Mesothelial cell of epicardium (in vitro differentiated cells): Measurements from ENCODE around the gene PFKL. TPM values are rescaled to one million over a fixed set of nuclear protein-coding genes. Genes with fewer than 3 reads are reported as not detected.

Experiments
- DNase-seq, 2 experiments: peaks; one replicate each; pipeline ENCODE4 v3.0.0; 2021; ENCODE audit warnings: low spot score in 2 of 2; ENCODE audit not compliant: unreplicated experiment in 2 of 2
- H3K27ac Mint-ChIP-seq: 2 replicates; pipeline ENCODE4 v1.8.0; 2021; ENCODE audit warnings: mixed read lengths
- H3K27me3 Mint-ChIP-seq: 2 replicates; pipeline ENCODE4 v1.8.0; 2021; ENCODE audit warnings: low read depth, mixed read lengths
- H3K36me3 Mint-ChIP-seq: 2 replicates; pipeline ENCODE4 v1.8.0; 2021; ENCODE audit warnings: mixed read lengths
- H3K4me1 Mint-ChIP-seq: 2 replicates; pipeline ENCODE4 v1.8.0; 2021; ENCODE audit warnings: mixed read lengths
- H3K4me3 Mint-ChIP-seq: 2 replicates; pipeline ENCODE4 v1.8.0; 2021; ENCODE audit warnings: mild to moderate bottlenecking, moderate library complexity, mixed read lengths
- H3K9me3 Mint-ChIP-seq: 2 replicates; pipeline ENCODE4 v1.8.0; 2021; ENCODE audit warnings: mixed read lengths
- CTCF ChIP-seq: fragments of 200-600 bp; sonication (generic); IDR thresholded peaks from one replicate; pipeline ENCODE4 v1.5.0; 2021; ENCODE audit warnings: antibody characterized with exemption; ENCODE audit not compliant: unreplicated experiment
- total RNA-seq: library from RNA; stranded (reverse); gene quantifications from 3 replicates; pipeline ENCODE4 v1.2.1, GENCODE V29; 2021

The PFKL gene
- total RNA-seq, 1 donor from 2014 or later: 155 TPM

DNA sequence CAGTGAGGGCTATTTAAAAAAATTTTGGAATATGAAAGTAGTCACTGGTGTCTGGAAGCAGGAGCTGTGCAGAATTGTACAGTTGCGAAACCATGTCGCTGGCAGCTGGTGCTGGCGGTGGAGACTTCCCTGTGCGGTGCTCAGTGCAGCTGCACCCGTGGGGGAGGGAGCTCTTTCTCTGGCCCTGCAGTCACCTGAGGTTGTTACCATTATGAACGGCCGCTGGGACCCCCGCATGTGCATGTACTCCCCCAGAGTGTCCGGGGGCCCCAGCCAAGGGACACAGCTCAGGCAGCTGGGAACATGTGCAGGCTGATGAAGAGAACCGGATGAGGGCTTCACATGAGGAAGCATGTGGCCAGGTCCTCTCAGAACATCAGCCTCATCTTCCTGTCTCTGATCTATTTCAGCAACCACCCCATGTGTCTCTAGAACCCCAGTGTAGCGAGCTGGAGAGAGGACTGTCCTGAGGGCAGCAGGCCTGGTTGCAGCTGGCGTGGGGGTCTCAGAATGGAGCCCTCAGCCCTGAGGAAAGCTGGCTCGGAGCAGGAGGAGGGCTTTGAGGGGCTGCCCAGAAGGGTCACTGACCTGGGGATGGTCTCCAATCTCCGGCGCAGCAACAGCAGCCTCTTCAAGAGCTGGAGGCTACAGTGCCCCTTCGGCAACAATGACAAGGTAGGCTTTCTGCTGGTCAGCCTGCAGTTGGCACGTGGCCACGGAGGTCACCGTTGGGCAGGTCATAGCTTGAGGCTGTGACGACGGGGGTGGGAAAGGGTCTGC, 53.5 kb downstream of the PFKL start, which contains the start of gene TRPM2:
Gene TRPM2 (plus strand): TSS at position 431 of the 780 bp plus-strand sequence. CDS start 80 bp downstream, at position 511.
- Mint-ChIP-seq H3K9me3 (no peaks in the 10 kb centered on the region), H3K36me3 (no peaks in the 10 kb centered on the region), H3K4me3 (no peak within 1 kb of the TSS), H3K27me3 (peaks cover 2% of the 10 kb centered on the region), H3K4me1 (no peaks in the 10 kb centered on the region), H3K27ac (no peak within 1 kb of the TSS)
- no peak for TF ChIP-seq CTCF
- no peak for DNase-seq

DNA sequence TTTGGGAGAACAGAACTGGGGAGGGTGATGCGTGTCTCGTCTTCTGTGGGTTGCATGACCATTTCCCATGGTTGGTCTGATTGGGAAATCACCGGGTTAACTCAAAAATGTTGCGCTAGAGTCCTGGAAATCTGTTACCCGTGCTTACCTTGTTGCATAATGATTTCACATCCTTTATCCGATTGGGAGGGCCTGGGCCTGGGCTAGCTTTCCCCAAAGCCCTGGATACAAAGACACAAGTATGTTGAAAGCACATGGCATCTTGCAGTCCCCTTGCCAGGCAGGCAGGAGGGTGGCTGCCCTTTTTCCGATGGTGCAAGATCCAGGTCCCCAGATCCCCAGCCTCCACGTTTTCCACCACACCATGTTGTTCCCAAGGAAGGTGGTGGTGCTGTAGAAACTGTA, 54.1 kb downstream of the PFKL start:
- no peak overlapping the region for H3K27ac Mint-ChIP-seq
- no peaks in the 10 kb centered on the region for H3K4me1 Mint-ChIP-seq
- H3K36me3 Mint-ChIP-seq: no peaks in the 10 kb centered on the region
- H3K9me3 Mint-ChIP-seq: no peaks in the 10 kb centered on the region
- no peak overlapping the region for H3K4me3 Mint-ChIP-seq
- no peak for DNase-seq
- TF ChIP-seq CTCF: no peak
- H3K27me3 Mint-ChIP-seq: peaks cover 2% of the 10 kb centered on the region

- H3K27ac Mint-ChIP-seq: no peak overlapping the region
- H3K27me3 Mint-ChIP-seq: peaks cover 2% of the 10 kb centered on the region
- no peaks in the 10 kb centered on the region for H3K4me1 Mint-ChIP-seq
- H3K9me3 Mint-ChIP-seq: no peaks in the 10 kb centered on the region
- H3K4me3 Mint-ChIP-seq: no peak overlapping the region
- TF ChIP-seq CTCF: no peak
- no peak for DNase-seq
- no peaks in the 10 kb centered on the region for H3K36me3 Mint-ChIP-seq
Measured at GRCh38 chr21:44354775-44355771, 55.2 kb downstream of the PFKL start.

DNA sequence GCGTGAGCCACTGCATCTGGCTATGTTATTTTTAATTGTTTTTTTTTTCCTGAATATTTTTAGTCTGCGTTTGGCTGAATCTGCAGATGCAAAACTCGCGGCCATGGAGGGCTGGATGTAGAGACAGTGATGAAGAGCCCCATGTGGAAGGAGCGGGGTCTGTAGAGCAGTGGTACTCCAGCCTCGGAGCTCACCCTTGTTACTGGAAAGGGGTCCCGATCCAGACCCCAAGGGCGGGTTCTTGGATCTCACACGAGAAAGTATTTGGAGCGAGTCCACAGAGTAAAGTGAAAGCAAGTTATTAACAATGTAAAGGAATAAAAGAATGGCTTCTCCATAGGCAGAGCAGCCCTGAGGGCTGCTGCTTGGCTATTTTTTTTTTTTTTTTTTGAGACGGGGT, 56.3 kb downstream of the PFKL start:
- no peaks in the 10 kb centered on the region for H3K4me1 Mint-ChIP-seq
- peaks cover 2% of the 10 kb centered on the region for H3K27me3 Mint-ChIP-seq
- no peak for TF ChIP-seq CTCF
- H3K27ac Mint-ChIP-seq: no peak overlapping the region
- no peak overlapping the region for H3K4me3 Mint-ChIP-seq
- H3K36me3 Mint-ChIP-seq: no peaks in the 10 kb centered on the region
- no peaks in the 10 kb centered on the region for H3K9me3 Mint-ChIP-seq
- no peak for DNase-seq

DNA sequence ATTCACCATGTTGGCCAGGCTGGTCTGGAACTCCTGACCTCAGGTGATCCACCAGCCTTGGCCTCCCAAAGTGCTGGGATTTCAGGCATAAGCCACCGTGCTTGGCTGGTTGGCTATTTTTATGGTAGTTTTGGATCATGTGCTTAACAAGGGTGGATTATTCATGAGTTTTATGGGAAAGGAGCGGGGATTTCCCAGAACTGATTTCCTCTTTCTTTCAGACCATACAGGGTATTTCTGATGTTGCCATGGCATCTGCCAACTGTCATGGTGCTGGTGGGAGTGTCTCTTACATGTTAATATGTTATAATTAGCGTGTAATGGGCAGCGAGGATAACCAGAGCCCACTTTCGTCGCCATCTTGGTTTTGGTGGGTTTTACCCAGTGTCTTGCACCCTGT, 56.8 kb downstream of the PFKL start:
- Mint-ChIP-seq H3K27ac (no peak overlapping the region), H3K36me3 (no peaks in the 10 kb centered on the region), H3K4me3 (no peak overlapping the region), H3K27me3 (peaks cover 2% of the 10 kb centered on the region), H3K9me3 (no peaks in the 10 kb centered on the region), H3K4me1 (no peaks in the 10 kb centered on the region)
- no peak for DNase-seq
- no peak for TF ChIP-seq CTCF
